Stimulated activated CD4-positive, alpha-beta T cell treated with anti-CD3 and anti-CD28 coated beads, Interleukin-12 subunit alpha, Interleukin-12 subunit beta, amount 100 ng/mL, for 48 hours (primary cell): Measurements from ENCODE around the gene PFN2.

Experiments
- DNase-seq, 3 donors: peaks; one replicate each; pipeline ENCODE4 v3.0.0-alpha.2; 2020; ENCODE audit warnings: low read depth in 2 of 3, low spot score in 1 of 3

The PFN2 gene

GRCh38 chr3:149933008-149933407, 37.7 kb downstream of the PFN2 start:
- DNase-seq: no peak

- no peak for DNase-seq
These were observed 50.6 kb downstream of the PFN2 start for GRCh38 chr3:149920119-149920518.

- no peak for DNase-seq
These were observed 51.2 kb downstream of the PFN2 start for GRCh38 chr3:149919509-149919908.

- DNase-seq: no peak
These were observed 53.5 kb downstream of the PFN2 start for GRCh38 chr3:149917124-149917667.
